ENCODE measurements around the gene MT1G. TPM values are rescaled to one million over a fixed set of nuclear protein-coding genes. Genes with fewer than 3 reads are reported as not detected.
A peak's percentile ranks its signal among the peaks of the same experiment; 100 is the strongest.

MT1G gene
- total RNA-seq, 1 donor from 2014 or later, result 23.7 TPM

GRCh38 chr16:56710181-56710737 lies 42.4 kb upstream of the MT1G start:
- ATAC-seq, result no peak
- H3K9me3 ChIP-seq, result no peaks in the 10 kb centered on the region
- no peaks in the 10 kb centered on the region for H3K4me1 ChIP-seq
- H3K36me3 ChIP-seq, result no peaks in the 10 kb centered on the region
- H3K27ac ChIP-seq, result no peak overlapping the region
- TF ChIP-seq CTCF (IDR thresholded peaks at IDR 0.05), result no peak
- no peaks in the 10 kb centered on the region for H3K27me3 ChIP-seq
- intact Hi-C loops (cut with DNase I), result no loop called here
- H3K4me3 ChIP-seq, result no peak overlapping the region
- no peak for DNase-seq

- H3K27ac ChIP-seq, result no peak overlapping the region
- intact Hi-C loops (cut with DNase I), result loop anchor here (10.0 kb wide), 1 partner anchor 135 kb away; no protein-coding TSS in a partner anchor
- H3K27me3 ChIP-seq, result no peaks in the 10 kb centered on the region
- H3K4me3 ChIP-seq, result no peak overlapping the region
- DNase-seq, result no peak
- ATAC-seq, result no peak
- H3K36me3 ChIP-seq, result no peaks in the 10 kb centered on the region
- no peaks in the 10 kb centered on the region for H3K9me3 ChIP-seq
- TF ChIP-seq CTCF (IDR thresholded peaks at IDR 0.05), result no peak
- H3K4me1 ChIP-seq, result no peaks in the 10 kb centered on the region
Measured at GRCh38 chr16:56709443-56710040, 41.7 kb upstream of the MT1G start.

GRCh38 chr16:56708525-56709442 lies 40.9 kb upstream of the MT1G start:
- no peak for ATAC-seq
- H3K27ac ChIP-seq, result peak overlapping the region; percentile 6
- TF ChIP-seq CTCF (IDR thresholded peaks at IDR 0.05), result no peak

GRCh38 chr16:56702836-56703235 lies 35.0 kb upstream of the MT1G start:
- intact Hi-C loops (cut with DNase I), result loop anchor here (10.0 kb wide), 1 partner anchor 128 kb away; no protein-coding TSS in a partner anchor
- Histone ChIP-seq H3K4me1 (peaks cover 4% of the 10 kb centered on the region), H3K36me3 (no peaks in the 10 kb centered on the region), H3K27me3 (no peaks in the 10 kb centered on the region), H3K9me3 (no peaks in the 10 kb centered on the region), H3K4me3 (no peak overlapping the region), H3K27ac (no peak overlapping the region)
- no peak for TF ChIP-seq CTCF (IDR thresholded peaks at IDR 0.05)
- DNase-seq (no peak), ATAC-seq (no peak)

More at GRCh38 chr16:56708525-56709442, 40.9 kb upstream of the MT1G start:
- intact Hi-C loops (cut with DNase I), result loop anchor here (10.0 kb wide), 1 partner anchor 134 kb away; no protein-coding TSS in a partner anchor
- Histone ChIP-seq H3K27me3 (no peaks in the 10 kb centered on the region), H3K9me3 (no peaks in the 10 kb centered on the region), H3K4me3 (no peak overlapping the region), H3K36me3 (no peaks in the 10 kb centered on the region), H3K4me1 (no peaks in the 10 kb centered on the region)
- no peak for DNase-seq

GRCh38 chr16:56701534-56701933 lies 33.7 kb upstream of the MT1G start:
- no peak for DNase-seq

More at GRCh38 chr16:56701534-56701933, 33.7 kb upstream of the MT1G start:
- no peak for ATAC-seq
- H3K4me3 ChIP-seq, result no peak overlapping the region
- H3K27ac ChIP-seq, result no peak overlapping the region
- no peaks in the 10 kb centered on the region for H3K27me3 ChIP-seq
- intact Hi-C loops (cut with DNase I), result loop anchor here (10.0 kb wide), 1 partner anchor 127 kb away; no protein-coding TSS in a partner anchor
- H3K36me3 ChIP-seq, result no peaks in the 10 kb centered on the region
- TF ChIP-seq CTCF (IDR thresholded peaks at IDR 0.05), result no peak
- H3K4me1 ChIP-seq, result peaks cover 4% of the 10 kb centered on the region
- H3K9me3 ChIP-seq, result no peaks in the 10 kb centered on the region

All from upper lobe of right lung (tissue), 1 donor.